OCI-LY3 (cell line): Measurements from ENCODE around the gene NDUFS6.

Experiments used
- CTCF ChIP-seq: fragments of 200-600, 300-600 bp; sonication (generic); IDR thresholded peaks from 2 replicates; pipeline ENCODE4 v1.5.1; 2014; ENCODE audit warnings: antibody characterized with exemption, low read length, low read depth
- EZH2phosphoT487 ChIP-seq: fragments of 200-600 bp; shearing (Covaris generic); IDR thresholded peaks from 2 replicates; pipeline ENCODE4 v1.6.1; 2018; ENCODE audit warnings: antibody characterized with exemption, mixed run types, low read depth

- TF ChIP-seq CTCF = no peak
- no peak for TF ChIP-seq EZH2phosphoT487
Observed at GRCh38 chr5:1857256-1857600, 56.0 kb downstream of the NDUFS6 start.
